ENCODE results near the gene P3H1.
"Not testable (repeated sequence)": the region's sequence is repeated elsewhere in the genome, so short reads cannot be mapped to it uniquely, and the experiment has no call there.

Gene P3H1

GRCh38 chr1:42769811-42770210 lies 3.0 kb upstream of the P3H1 start:
- no peak for DNase-seq

DNA sequence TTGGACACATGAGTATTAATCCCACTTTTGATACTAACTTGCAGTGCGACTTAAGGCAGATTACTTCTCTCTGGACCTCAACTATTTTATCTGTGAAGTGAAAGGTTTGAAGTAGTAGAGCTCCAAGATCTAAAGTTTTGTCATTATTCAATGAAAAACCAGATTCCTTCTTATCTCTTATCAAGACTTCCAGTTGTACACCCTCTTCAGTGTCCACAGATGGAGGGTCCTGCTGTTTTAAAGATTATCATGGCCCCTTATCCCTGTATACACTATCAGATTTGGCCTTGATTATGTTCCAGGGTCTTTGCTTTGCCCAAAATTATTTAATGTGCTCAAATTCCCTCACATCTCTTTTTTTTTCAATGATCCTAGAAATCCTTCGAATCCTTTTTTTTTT lies 1.3 kb upstream of the P3H1 start:
- no peak for DNase-seq

DNA sequence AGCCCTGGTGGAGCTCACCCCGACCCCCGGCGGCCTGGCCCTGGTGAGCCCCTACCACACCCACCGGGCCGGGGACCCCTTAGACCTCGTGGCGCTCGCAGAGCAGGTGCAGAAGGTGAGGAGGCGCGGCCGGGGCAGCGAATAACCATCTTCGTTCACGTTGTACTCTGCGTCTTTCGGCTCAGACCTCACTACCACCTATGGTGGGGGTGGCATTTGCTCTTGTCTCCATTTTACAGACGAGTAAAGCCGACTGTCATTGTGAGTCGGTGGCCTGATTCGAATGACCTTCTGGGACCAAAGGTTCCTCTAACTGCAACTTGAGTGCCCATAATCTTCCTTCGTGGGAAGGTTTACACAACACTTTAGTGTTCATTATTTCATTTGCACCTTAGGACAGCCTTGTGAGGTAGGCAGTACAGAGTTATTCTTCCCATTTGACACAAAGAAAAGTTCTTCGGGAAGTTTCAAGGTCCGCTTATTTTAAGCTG lies 727 bp upstream of the P3H1 start:
- no peak for DNase-seq

DNA sequence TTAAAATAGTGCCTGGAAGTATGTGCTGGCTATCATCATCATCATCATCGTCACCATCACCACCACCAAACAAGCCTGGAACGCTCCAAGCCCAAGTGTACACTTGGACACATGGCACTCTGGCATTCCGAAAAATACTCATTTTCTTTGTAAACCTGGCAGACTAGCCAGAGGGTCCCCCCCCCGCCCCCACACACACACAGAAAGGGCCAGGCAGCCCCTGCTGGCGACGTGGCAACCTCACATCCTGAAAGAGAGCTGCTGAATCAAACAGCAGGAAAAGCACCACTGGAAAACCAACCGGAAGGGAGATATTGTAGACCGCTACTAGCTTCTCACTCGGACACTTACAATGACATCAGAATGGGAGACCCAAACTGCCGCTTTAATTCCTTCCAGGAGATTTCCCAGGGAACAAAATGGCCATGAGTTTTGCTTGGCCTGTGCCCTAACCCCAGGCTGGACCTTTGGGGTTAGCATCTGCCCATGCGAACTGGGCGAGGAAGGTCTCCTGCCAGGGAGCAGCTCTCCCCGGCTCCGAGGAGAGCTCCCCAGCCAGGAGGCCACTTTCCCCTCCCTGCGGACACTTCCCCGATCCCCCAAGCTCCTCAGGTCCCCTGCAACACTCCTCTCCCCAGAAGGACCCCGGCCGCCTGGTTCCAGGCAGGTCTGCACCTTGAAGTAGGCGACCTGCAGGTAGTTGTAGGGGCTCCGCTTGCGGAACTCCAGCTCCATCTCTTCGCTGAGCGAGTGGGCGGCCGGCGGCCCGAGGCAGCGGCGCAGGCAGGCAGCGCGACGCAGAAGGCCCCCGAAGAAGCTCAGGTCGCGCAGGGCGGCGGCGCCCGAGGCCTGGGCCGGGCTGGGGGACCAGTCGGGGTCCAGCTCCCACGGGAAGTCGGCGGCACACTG lies 742 bp downstream of the P3H1 start:
- DNase-seq = peak; percentile 85

- peak; percentile 39 for DNase-seq
Measured at GRCh38 chr1:42765269-42765668, 1.6 kb downstream of the P3H1 start.

- DNase-seq = no peak
Measured at GRCh38 chr1:42762269-42762668, 4.6 kb downstream of the P3H1 start.

- no peak for DNase-seq
Measured at GRCh38 chr1:42761567-42761966, 5.3 kb downstream of the P3H1 start.

- DNase-seq = no peak
Measured at GRCh38 chr1:42759114-42759513, 7.7 kb downstream of the P3H1 start.

DNA sequence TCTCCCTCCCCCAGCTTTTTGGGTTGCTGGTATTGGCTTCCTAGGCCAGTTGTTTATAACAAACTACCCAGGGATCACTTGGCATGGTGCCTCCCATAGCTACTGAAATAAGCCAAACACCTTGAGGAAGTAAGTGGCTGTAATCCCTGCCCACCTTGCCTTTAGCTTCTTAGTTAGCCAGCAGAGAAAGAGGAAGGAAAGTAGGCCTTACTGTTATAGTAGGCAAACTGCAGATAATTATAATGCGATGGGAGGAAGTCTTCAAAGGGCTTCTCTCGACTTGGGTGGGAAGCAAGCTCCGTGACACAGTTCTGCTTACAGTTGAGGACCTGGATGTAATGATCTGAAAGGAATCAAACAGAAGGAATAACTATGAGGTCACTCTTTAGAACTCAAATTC lies 8.2 kb downstream of the P3H1 start:
- DNase-seq = no peak

DNA sequence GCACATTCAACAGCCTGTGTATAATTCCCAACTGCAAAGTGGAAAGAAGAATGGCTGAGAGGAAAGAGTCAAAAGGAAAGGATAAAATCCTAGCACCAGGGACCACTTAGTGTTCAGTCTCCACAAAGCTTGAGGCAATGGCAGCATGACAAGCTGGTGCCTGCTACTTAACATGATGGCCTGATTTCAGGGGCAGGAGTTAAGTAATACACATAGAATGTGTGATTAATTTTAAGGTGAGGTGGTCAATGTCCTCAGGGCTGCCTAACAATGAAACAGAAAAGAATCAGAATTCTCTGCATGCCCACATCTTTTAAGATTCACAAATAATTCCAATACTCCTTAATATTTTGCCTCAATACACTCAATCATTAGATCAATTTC lies 8.9 kb downstream of the P3H1 start:
- no peak for DNase-seq

- DNase-seq = peak; percentile 62
Measured at GRCh38 chr1:42756956-42757891, 9.6 kb downstream of the P3H1 start.

GRCh38 chr1:42753070-42753469 lies 13.8 kb downstream of the P3H1 start:
- DNase-seq = peak; percentile 56

GRCh38 chr1:42752284-42752683 lies 14.5 kb downstream of the P3H1 start:
- DNase-seq = no peak

DNA sequence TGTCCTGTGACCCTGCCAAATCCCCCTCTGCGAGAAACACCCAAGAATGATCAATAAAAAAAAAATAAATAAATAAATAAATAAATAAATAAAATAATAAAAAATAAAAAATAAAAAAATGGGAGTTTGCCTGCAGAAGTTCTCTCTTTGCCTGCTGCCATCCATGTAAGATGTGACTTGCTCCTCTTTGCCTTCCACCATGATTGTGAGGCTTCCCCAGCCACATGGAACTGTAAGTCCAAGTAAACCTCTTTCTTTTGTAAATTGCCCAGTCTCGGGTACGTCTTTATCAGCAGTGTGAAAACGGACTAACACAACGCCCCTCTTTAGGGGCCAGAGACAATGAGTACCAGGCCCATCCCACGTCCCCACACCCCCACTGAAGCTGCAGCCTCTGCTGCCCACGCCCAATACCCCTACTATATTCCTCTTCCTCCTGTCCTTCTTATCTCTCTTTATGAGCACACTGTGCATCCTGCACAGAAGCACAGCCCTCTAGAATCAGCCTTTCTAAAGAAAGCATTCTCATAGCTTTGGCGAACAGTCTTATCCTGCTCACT lies 15.2 kb downstream of the P3H1 start:
- DNase-seq = not testable (repeated sequence)

GRCh38 chr1:42750041-42750440 lies 16.8 kb downstream of the P3H1 start:
- DNase-seq = no peak

GRCh38 chr1:42748461-42749410 lies 18.1 kb downstream of the P3H1 start:
- no peak for DNase-seq

DNA sequence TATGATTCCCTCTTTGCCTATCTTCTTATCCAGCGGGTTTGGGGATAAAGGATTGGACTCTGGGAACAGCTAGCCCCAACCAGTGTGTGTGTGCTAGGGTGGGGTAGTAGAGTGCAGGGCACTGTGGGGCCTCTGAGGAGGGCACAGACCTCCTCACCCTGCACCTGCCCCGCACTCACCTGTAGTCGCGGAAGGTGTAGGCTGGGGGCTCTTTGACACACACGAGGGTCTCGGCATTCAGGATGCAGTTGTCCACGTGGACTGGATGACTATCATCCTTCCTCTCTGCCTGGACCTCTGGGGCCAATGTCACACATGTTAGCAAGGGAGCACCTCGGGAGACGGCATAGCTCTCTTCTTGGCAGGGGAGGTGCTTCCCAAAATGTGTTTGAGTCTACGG lies 18.8 kb downstream of the P3H1 start:
- no peak for DNase-seq

- DNase-seq = peak; percentile 12
Measured at GRCh38 chr1:42747125-42747524, 19.7 kb downstream of the P3H1 start.

- DNase-seq = no peak
Measured at GRCh38 chr1:42746436-42747105, 20.3 kb downstream of the P3H1 start.

DNA sequence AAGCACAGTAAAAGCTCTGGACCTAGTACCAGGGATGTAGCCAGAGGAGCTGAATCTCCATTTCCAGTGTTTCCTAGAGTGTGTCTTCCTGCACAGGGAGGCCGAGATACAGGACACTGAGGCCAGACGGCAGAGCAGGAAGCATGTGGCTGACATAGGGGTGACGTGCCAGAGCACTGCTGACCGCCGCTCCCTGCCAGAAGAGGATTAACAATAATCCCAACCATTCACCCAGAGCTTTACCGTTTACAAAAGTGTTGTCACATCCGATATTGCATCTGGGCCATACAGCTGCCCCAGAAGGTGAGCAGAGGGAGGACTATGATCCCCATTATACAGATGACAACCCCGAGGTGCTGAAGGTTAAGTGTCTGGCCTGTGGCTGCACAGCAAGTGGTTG lies 21.0 kb downstream of the P3H1 start:
- no peak for DNase-seq

- no peak for DNase-seq
Measured at GRCh38 chr1:42744148-42744413, 22.7 kb downstream of the P3H1 start.

Data from fibroblast of skin of right biceps (primary cell).